Dermis blood vessel endothelial cell (primary cell): ENCODE data around the gene CD99. TPM values are rescaled to one million over a fixed set of nuclear protein-coding genes. Genes with fewer than 3 reads are reported as not detected.
"Not testable (repeated sequence)": the region's sequence is repeated elsewhere in the genome, so short reads cannot be mapped to it uniquely, and the experiment has no call there.

Source experiments
- DNase-seq: peaks from one replicate; pipeline ENCODE4 v3.0.0; 2010
- total RNA-seq: library from RNA; depleted of rRNA; stranded (reverse); fragments of >200 nt; gene quantifications from 2 replicates; pipeline ENCODE4 v1.2.3, GENCODE V29; 2014

Gene CD99
- total RNA-seq, 1 donor from 2014 or later, result 194 TPM

DNA sequence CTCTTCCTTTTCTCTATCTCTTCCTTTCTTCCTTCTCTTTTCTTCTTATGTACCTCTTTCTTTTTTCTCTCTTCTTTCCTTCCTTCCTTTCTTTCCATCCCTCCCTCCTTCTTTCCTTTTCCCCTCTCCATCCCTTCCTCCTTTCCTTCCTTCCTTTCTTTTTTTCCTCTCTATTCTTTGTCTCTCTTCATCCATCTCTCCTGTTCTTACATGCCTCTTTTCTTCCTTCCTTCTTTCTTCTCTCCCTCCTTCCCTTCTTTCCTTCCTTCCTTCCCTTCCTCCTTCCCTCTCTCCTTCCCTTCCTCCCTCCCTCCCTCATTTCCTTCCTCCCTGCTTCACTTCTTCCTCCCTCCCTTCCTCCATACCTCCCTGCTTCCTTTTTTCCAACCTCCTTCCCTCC is 41.6 kb downstream of the CD99 start:
- no peak for DNase-seq

DNA sequence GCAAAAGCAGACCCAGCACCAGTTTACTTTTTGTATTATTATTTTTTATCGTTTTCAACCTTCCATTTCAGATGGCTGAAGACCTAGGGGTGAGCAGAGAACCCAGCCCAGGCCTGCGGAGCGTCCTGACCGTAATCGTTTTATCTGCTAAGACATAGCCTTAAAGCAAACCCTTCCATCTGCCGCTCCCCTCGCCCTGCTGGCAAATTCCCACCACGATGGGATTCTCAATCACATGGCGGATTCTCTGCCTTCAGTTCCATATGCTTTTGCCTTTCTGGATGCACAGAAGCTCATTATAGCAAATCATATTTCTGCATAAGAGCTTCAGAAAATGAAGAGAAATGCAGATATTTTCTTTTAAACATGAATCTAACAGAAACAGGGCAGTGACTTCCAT is 42.2 kb downstream of the CD99 start:
- no peak for DNase-seq

- no peak for DNase-seq
Observed at GRCh38 chrX:2735270-2735669, 44.2 kb downstream of the CD99 start.

- no peak for DNase-seq
Observed at GRCh38 chrX:2740672-2741071, 49.6 kb downstream of the CD99 start.

GRCh38 chrX:2741386-2741785 is 50.3 kb downstream of the CD99 start:
- no peak for DNase-seq

- peak; percentile 63 for DNase-seq
Observed at GRCh38 chrX:2746250-2746649, 55.2 kb downstream of the CD99 start.

- DNase-seq, result no peak
Observed at GRCh38 chrX:2748171-2748814, 57.2 kb downstream of the CD99 start.

GRCh38 chrX:2748815-2749188 is 57.7 kb downstream of the CD99 start:
- DNase-seq, result no peak

DNA sequence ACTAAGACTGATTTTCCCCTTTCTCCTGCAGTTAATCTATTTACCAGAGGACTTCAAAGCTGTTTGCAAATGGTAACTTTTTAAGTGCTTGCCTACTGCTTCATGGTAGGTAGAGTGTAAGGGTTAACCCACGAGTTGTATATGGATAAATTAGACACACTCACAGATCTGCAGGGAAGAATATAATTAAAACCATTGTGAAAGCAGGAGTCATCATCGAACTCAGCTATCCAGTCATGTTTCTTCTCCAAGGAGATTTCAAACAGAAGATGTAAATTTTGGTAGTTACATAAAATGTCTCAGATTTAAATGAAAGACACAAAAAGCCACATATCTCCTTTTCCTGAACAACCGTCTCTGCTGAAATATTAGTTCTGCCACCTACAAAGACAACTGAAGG is 60.2 kb downstream of the CD99 start:
- DNase-seq, result no peak

GRCh38 chrX:2751874-2752300 is 60.8 kb downstream of the CD99 start, which contains the start of gene XG:
Gene XG (plus strand): TSS chrX:2752040. CDS start chrX:2752275, 235 bp downstream.
- DNase-seq, result not testable (repeated sequence)

- peak; percentile 52 for DNase-seq
Observed at GRCh38 chrX:2752441-2752840, 61.3 kb downstream of the CD99 start.

DNA sequence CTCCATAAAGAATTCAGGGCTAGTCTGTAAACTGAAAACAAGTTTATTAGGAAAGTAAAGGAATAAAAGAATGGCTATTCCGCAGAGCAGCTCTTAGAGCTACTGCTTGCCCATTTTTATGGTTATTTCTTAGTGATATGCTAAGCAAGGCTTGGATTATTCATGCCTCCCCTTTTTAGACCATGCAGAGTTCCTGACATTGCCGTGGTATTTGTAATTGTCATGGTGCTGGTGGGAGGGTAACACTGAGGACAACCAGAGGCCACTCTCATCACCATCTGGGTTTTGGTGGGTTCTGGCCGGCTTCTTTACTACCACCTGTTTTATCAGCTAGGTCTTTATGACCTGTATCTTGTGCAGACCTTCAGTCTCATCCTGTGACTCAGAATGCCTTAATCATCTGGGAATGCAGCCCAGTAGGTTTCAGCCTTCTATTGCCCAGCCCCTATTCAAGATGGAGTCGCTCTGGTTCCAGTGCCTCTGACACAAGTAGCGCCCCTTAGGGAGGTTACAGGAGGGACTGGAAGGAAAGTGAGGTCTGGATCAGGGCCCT is 64.1 kb downstream of the CD99 start:
- DNase-seq, result not testable (repeated sequence)

DNA sequence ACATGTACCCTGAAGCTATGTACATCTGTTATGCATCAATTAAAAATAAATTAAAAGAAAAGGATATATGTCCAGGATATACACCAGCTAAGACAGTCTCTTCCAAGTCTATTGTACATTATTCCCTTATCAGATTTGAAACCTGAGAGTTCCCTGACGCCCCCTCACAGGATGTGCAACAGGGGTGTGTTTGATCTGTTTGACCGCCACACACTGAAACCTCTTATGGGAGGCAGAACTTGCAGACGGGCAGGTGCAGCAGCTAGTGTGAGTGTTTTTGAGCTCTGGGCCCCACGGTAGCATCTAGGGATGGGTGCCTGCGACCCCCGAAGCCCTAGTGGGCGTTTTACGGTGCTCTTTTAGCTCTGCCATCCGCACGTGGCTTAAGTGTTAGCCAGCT is 65.5 kb downstream of the CD99 start:
- no peak for DNase-seq

DNA sequence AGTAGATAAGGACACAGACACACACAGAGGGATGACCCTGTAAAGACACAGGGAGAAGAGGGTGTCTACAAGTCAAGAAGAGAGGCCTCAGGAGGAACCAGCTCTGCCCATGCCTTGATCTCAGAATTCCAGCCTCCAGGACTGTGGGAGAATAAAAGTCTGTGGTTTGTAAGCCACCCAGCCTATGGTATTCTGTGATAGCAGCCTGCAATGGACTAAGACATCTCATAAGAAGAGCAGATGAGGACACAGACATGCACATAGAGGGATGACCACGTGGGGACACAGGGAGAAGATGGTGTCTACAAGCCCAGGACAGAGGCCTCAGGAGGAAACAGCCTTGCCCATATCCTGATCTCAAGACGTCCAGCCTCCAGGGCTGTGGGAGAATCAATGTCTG is 70.2 kb downstream of the CD99 start:
- no peak for DNase-seq

GRCh38 chrX:2762671-2763070 is 71.6 kb downstream of the CD99 start:
- peak; percentile 92 for DNase-seq

- DNase-seq, result not testable (repeated sequence)
Observed at GRCh38 chrX:2764766-2765548, 73.9 kb downstream of the CD99 start.

DNA sequence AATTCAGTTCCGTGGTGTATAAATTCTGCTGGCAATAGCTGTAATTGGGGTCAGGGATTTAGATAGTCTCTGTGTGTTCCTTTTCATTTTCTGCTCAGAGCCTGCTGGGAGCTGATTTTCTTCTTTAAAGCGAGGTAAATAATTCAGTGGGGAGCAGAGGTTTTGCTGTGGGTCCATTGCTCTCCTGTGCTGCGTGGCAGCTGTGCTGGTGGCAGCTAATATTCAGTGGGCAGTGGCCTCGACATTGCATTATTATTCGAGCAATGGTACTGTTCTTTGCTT is 74.4 kb downstream of the CD99 start:
- DNase-seq, result no peak

GRCh38 chrX:2766906-2767305 is 75.8 kb downstream of the CD99 start:
- no peak for DNase-seq

GRCh38 chrX:2767631-2768455 is 76.7 kb downstream of the CD99 start:
- no peak for DNase-seq

DNA sequence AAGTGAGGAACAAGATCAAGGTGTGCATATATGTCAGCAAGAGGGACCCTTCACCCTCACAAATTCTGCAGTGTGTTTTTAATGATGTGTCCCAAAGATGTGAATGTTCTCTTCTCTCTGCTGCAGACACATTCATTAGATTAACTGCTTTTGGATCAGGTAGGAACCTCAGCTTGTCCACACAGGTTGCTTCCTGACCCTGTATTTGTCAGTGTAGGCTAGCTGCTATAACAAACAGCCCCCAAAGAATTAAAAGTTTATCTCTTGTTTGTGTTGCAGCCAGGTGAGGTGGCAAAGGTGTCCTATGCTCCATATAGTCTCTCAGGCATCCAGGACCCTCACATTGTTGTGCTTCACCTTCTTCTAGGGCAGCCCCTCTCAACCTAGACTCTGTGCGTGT is 78.5 kb downstream of the CD99 start:
- no peak for DNase-seq

GRCh38 chrX:2773166-2774055 is 82.3 kb downstream of the CD99 start:
- DNase-seq, result not testable (repeated sequence)

DNA sequence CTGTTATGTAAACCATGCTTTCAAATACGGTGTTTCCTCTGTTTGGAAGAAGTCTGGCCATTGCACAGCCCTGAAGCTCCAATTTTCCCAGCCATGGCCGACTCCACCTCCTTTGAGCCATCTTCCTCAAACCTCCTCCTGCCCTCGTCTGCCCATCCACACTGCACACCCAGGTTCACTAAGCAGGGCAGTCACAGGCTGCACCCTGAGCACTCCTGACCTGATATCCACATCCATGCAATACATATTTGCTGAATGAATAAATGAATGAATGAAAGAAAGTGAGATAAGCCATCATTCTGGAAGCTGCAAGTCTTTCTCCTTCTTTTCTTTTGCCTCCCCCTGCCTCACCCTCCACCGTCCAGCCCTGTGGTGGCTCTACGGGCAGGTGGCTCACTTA is 83.0 kb downstream of the CD99 start:
- DNase-seq, result no peak
